GM10248 (cell line): ENCODE results near the gene GPC6.

Experiments used
- CTCF ChIA-PET: fragments of 300-600 bp; sonication (Branson Sonifier 250); formaldehyde crosslinking; extraction: SDS; loops from one replicate; lab custom pipeline; 2021; ENCODE audit warnings: antibody characterized with exemption; lab: Yijun Ruan, JAX
- POLR2A ChIA-PET: fragments of 350-650 bp; sonication (Branson Sonifier 250); formaldehyde crosslinking; extraction: SDS; loops from one replicate; lab custom pipeline; 2020; ENCODE audit warnings: antibody characterized with exemption; lab: Yijun Ruan, JAX
- DNase-seq: peaks from one replicate; pipeline ENCODE4 v3.0.0; 2012; ENCODE audit errors: extremely low spot score
- CTCF ChIP-seq: IDR thresholded peaks from 2 replicates; pipeline ENCODE4 v1.5.1; 2012; ENCODE audit warnings: mild to moderate bottlenecking, low read depth; ENCODE audit errors: extremely low read depth, missing control alignments, control extremely low read depth

The GPC6 gene

GRCh38 chr13:93966267-93966936 lies 739.8 kb downstream of the GPC6 start:
- POLR2A ChIA-PET: no interaction called here
- CTCF ChIA-PET: no interaction called here
- no peak for DNase-seq
- no peak for TF ChIP-seq CTCF

GRCh38 chr13:93967286-93967685 lies 740.7 kb downstream of the GPC6 start:
- ChIA-PET POLR2A (no interaction called here), CTCF (no interaction called here)
- no peak for TF ChIP-seq CTCF
- no peak for DNase-seq

GRCh38 chr13:93975242-93975641 lies 748.6 kb downstream of the GPC6 start:
- TF ChIP-seq CTCF: no peak
- no peak for DNase-seq
- ChIA-PET CTCF (interaction anchor here (1.0 kb wide), 1 partner anchor 11 kb away, joined by 3 read pairs; no protein-coding TSS in a partner anchor), POLR2A (no interaction called here)

DNA sequence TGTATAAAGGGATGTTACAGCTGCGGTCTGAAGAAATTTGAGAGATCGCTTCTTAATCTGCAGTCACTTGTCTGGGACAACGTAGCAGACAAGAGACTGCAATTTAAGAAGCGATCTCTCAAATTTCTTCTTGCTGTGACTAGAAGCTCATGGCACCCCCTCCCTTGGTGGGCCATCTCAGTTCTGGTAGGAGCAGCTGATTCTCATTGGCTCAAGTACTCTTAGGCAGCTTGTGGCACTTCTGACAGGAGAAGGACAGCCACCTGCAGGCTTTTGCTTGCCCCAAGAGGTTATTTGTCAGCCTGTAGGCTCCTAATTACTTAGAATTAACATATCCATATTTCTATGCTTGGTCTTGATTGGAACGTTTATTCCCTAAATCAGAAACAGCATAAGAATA lies 749.9 kb downstream of the GPC6 start:
- CTCF ChIA-PET: no interaction called here
- no peak for TF ChIP-seq CTCF
- POLR2A ChIA-PET: no interaction called here
- DNase-seq: no peak

GRCh38 chr13:93977986-93978385 lies 751.4 kb downstream of the GPC6 start:
- POLR2A ChIA-PET: no interaction called here
- CTCF ChIA-PET: no interaction called here
- TF ChIP-seq CTCF: no peak
- DNase-seq: no peak

DNA sequence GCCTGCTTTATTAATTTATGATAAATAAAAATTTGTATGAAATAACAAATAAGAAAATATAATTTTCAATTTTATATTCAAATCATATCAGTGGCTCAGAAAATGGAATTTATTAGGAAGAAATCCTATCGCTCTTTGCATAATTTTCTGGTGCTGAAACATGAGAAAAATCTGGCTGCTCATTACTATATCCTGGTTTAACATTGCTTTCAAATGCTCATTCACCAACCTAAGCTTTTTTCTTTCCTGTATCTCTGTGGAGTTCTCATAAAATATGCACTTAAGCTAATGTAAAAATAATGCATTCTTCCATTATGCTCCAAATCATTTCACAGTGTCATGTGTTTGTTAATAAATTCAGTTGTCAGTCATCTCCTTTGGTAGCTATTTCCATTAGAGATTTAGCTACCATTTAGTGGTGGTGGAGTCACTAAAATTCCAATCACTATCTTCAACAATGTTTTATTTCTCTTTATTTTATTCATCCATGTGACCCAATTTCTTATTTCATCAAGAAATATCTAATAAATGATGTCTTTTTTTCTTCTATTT lies 754.9 kb downstream of the GPC6 start:
- DNase-seq: no peak
- CTCF ChIA-PET: interaction anchor here (0.7 to 1.9 kb wide), 2 partner anchors 10 to 12 kb away, joined by 3 to 6 read pairs; no protein-coding TSS in a partner anchor
- POLR2A ChIA-PET: no interaction called here
- no peak for TF ChIP-seq CTCF
